Measurements from ENCODE around the gene PCDHGA3.
"Not testable (repeated sequence)": the region's sequence is repeated elsewhere in the genome, so short reads cannot be mapped to it uniquely, and the experiment has no call there.

Gene PCDHGA3

GRCh38 chr5:141375444-141376155, 32.0 kb downstream of the PCDHGA3 start:
- FAIRE-seq = not testable (repeated sequence)

GRCh38 chr5:141382469-141383294, 39.1 kb downstream of the PCDHGA3 start, which contains the start of gene PCDHGA7:
PCDHGA7 (plus strand) TSS chr5:141382742; CDS start chr5:141382900, 158 bp downstream.
- DNase-seq (ENCODE audit: insufficient read length, low spot score) = peak; percentile 14
- FAIRE-seq = no peak

More at GRCh38 chr5:141375444-141376155, 32.0 kb downstream of the PCDHGA3 start:
- DNase-seq (ENCODE audit: insufficient read length, low spot score) = not testable (repeated sequence)

- FAIRE-seq (no peak), DNase-seq (ENCODE audit: insufficient read length, low spot score) (no peak)
Observed at GRCh38 chr5:141383345-141383744, 39.7 kb downstream of the PCDHGA3 start.

- DNase-seq (ENCODE audit: insufficient read length, low spot score) = no peak
- FAIRE-seq = peak; percentile 20
Observed at GRCh38 chr5:141384471-141385267, 41.0 kb downstream of the PCDHGA3 start.

- DNase-seq (ENCODE audit: insufficient read length, low spot score) (peak; percentile 34), FAIRE-seq (peak; percentile 93)
Observed at GRCh38 chr5:141387557-141388311, 44.1 kb downstream of the PCDHGA3 start, which contains the start of gene PCDHGB4. PCDHGB4 (plus strand) TSS chr5:141387698; CDS start chr5:141387885, 187 bp downstream.

- no peak for FAIRE-seq
- DNase-seq (ENCODE audit: insufficient read length, low spot score) = no peak
Observed at GRCh38 chr5:141388661-141389060, 45.0 kb downstream of the PCDHGA3 start.

GRCh38 chr5:141389153-141390042, 45.8 kb downstream of the PCDHGA3 start:
- no peak for DNase-seq (ENCODE audit: insufficient read length, low spot score)
- no peak for FAIRE-seq

- FAIRE-seq (no peak), DNase-seq (ENCODE audit: insufficient read length, low spot score) (no peak)
Observed at GRCh38 chr5:141392429-141393198, 49.0 kb downstream of the PCDHGA3 start, which contains the start of gene PCDHGA8. PCDHGA8 (plus strand) TSS chr5:141392633; CDS start chr5:141392814, 181 bp downstream.

GRCh38 chr5:141393267-141393666, 49.6 kb downstream of the PCDHGA3 start:
- FAIRE-seq (no peak), DNase-seq (ENCODE audit: insufficient read length, low spot score) (no peak)

- not testable (repeated sequence) for DNase-seq (ENCODE audit: insufficient read length, low spot score); FAIRE-seq
Observed at GRCh38 chr5:141394401-141395187, 51.0 kb downstream of the PCDHGA3 start.
